Measurements from ENCODE around the gene ADK. TPM values are rescaled to one million over a fixed set of nuclear protein-coding genes. Genes with fewer than 3 reads are reported as not detected.

ADK gene
- total and polyA plus RNA-seq, 2 experiments from 2014 or later, result 39.9 to 53.0 TPM

GRCh38 chr10:74738985-74739567, 588.1 kb downstream of the ADK start:
- H3K36me3 ChIP-seq (ENCODE audit: insufficient read depth), result no peaks in the 10 kb centered on the region
- H3K27ac ChIP-seq (ENCODE audit: low read depth), result no peak overlapping the region
- no peak overlapping the region for H3K4me3 ChIP-seq
- peak overlapping the region; percentile 69 for H3K27ac Mint-ChIP-seq
- H3K4me1 ChIP-seq (ENCODE audit: insufficient read depth), result no peaks in the 10 kb centered on the region
- TF ChIP-seq, protein P1, sequence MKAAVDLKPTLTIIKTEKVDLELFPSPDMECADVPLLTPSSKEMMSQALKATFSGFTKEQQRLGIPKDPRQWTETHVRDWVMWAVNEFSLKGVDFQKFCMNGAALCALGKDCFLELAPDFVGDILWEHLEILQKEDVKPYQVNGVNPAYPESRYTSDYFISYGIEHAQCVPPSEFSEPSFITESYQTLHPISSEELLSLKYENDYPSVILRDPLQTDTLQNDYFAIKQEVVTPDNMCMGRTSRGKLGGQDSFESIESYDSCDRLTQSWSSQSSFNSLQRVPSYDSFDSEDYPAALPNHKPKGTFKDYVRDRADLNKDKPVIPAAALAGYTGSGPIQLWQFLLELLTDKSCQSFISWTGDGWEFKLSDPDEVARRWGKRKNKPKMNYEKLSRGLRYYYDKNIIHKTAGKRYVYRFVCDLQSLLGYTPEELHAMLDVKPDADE (IDR thresholded peaks at IDR 0.05), result no peak
- TF ChIP-seq, protein P2, sequence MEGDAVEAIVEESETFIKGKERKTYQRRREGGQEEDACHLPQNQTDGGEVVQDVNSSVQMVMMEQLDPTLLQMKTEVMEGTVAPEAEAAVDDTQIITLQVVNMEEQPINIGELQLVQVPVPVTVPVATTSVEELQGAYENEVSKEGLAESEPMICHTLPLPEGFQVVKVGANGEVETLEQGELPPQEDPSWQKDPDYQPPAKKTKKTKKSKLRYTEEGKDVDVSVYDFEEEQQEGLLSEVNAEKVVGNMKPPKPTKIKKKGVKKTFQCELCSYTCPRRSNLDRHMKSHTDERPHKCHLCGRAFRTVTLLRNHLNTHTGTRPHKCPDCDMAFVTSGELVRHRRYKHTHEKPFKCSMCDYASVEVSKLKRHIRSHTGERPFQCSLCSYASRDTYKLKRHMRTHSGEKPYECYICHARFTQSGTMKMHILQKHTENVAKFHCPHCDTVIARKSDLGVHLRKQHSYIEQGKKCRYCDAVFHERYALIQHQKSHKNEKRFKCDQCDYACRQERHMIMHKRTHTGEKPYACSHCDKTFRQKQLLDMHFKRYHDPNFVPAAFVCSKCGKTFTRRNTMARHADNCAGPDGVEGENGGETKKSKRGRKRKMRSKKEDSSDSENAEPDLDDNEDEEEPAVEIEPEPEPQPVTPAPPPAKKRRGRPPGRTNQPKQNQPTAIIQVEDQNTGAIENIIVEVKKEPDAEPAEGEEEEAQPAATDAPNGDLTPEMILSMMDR (conservative IDR thresholded peaks at IDR 0.05; ENCODE audit: low read depth in 2 of 2), result peak in 1 of 2 experiments; percentile 59; a peak in 2 of 4 replicates
- H3K9me3 Mint-ChIP-seq, result no peaks in the 10 kb centered on the region; the same call in 2 of the 3 replicates
- H2AFZ ChIP-seq, result peak overlapping the region; percentile 45; the same call in 1 of the 2 replicates
- no peak overlapping the region for H3K4me3 Mint-ChIP-seq
- H4K20me1 ChIP-seq (replicated peaks; ENCODE audit: insufficient read depth), result no peaks in the 10 kb centered on the region
- H3K4me1 Mint-ChIP-seq, result no peaks in the 10 kb centered on the region
- H3K9me2 ChIP-seq (ENCODE audit: insufficient read depth), result no peaks in the 10 kb centered on the region
- no peaks in the 10 kb centered on the region for H3K79me2 ChIP-seq (replicated peaks; ENCODE audit: insufficient read depth)
- ATAC-seq (peak; percentile 77), DNase-seq (ENCODE audit: low spot score) (peak; percentile 62)
- no peak overlapping the region for H3K4me2 ChIP-seq
- no peaks in the 10 kb centered on the region; the same call in 1 of the 2 replicates for H3F3A ChIP-seq (replicated peaks; ENCODE audit: low read depth)
- H3K27me3 Mint-ChIP-seq (ENCODE audit: insufficient read depth, low read depth, poor library complexity), result no peaks in the 10 kb centered on the region
- no peaks in the 10 kb centered on the region for H3K36me3 Mint-ChIP-seq (ENCODE audit: low read depth)
- no peaks in the 10 kb centered on the region for H3K27me3 ChIP-seq (ENCODE audit: insufficient read depth)

DNA sequence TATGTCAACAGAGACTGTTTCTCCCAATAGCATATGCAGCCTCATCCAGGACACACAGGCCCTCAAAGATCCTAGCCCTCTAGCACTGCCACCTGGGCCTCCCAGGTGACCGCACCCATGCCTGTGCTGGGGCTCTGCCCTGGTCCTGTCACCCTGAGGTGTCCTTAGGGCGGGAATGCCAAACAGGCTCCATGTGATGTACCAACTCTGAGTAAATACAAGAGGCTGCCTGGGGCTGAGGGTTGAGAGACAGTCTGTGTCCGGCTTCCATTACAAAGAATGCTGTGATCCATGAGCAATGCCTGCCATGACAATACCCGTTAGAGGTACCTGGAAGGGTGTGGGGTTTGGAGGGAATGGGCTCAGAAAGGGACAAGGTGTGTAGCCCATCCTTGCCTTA, 592.4 kb downstream of the ADK start:
- Mint-ChIP-seq H3K4me1 (no peaks in the 10 kb centered on the region), H3K4me3 (no peak overlapping the region), H3K27ac (no peak overlapping the region), H3K27me3 (ENCODE audit: insufficient read depth, low read depth, poor library complexity) (no peaks in the 10 kb centered on the region), H3K36me3 (ENCODE audit: low read depth) (no peaks in the 10 kb centered on the region), H3K9me3 (no peaks in the 10 kb centered on the region)
- no peak overlapping the region for H3K4me3 ChIP-seq
- no peaks in the 10 kb centered on the region for H3K4me1 ChIP-seq (ENCODE audit: insufficient read depth)
- H3F3A ChIP-seq (replicated peaks; ENCODE audit: low read depth), result no peaks in the 10 kb centered on the region
- DNase-seq (ENCODE audit: low spot score) (no peak), ATAC-seq (peak; percentile 34)
- H4K20me1 ChIP-seq (replicated peaks; ENCODE audit: insufficient read depth), result no peaks in the 10 kb centered on the region
- TF ChIP-seq, protein P2 (conservative IDR thresholded peaks at IDR 0.05; ENCODE audit: low read depth in 2 of 2), result peak in 1 of 2 experiments; percentile 24; a peak in 1 of 4 replicates
- TF ChIP-seq JUNB (IDR thresholded peaks at IDR 0.05; ENCODE audit: unreplicated experiment) (no peak), ZNF114 (CRISPR knock-in tag; IDR thresholded peaks at IDR 0.05) (no peak), EZH2phosphoT487 (IDR thresholded peaks at IDR 0.05; ENCODE audit: unreplicated experiment) (no peak), ZNF331 (CRISPR knock-in tag; IDR thresholded peaks at IDR 0.05; ENCODE audit: low read depth) (no peak), EZH2 (IDR thresholded peaks at IDR 0.05; ENCODE audit: low read depth, unreplicated experiment) (no peak)
- TF ChIP-seq, protein P1 (IDR thresholded peaks at IDR 0.05), result no peak
- no peaks in the 10 kb centered on the region for H3K36me3 ChIP-seq (ENCODE audit: insufficient read depth)
- no peaks in the 10 kb centered on the region for H3K9me2 ChIP-seq (ENCODE audit: insufficient read depth)
- H3K4me2 ChIP-seq, result no peak overlapping the region
- H3K27ac ChIP-seq (ENCODE audit: low read depth), result no peak overlapping the region
- H3K79me2 ChIP-seq (replicated peaks; ENCODE audit: insufficient read depth), result no peaks in the 10 kb centered on the region
- peak overlapping the region; percentile 74; the same call in 1 of the 2 replicates for H2AFZ ChIP-seq
- H3K27me3 ChIP-seq (ENCODE audit: insufficient read depth), result no peaks in the 10 kb centered on the region
